Measurements from ENCODE around the gene ESRRA.

DNA sequence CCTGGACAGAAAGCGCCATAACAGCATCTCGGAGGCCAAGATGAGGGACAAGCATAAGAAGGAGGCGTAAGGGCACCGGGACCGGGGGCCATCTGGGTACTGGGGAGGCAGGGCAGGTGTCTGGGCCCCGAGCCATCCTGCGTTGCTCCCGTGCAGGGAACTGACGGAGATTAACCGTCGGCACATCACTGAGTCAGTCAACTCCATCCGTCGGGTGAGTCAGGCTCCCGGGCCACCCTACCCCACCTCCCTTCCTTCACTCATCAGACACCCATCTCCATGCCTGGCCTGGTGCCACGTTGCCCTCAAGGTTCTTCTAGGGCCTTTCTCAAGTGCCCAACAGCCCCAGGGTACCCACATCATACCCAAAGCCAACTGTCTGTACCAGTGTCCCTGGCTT lies 39.0 kb upstream of the ESRRA start:
- TF ChIP-seq, protein P1, sequence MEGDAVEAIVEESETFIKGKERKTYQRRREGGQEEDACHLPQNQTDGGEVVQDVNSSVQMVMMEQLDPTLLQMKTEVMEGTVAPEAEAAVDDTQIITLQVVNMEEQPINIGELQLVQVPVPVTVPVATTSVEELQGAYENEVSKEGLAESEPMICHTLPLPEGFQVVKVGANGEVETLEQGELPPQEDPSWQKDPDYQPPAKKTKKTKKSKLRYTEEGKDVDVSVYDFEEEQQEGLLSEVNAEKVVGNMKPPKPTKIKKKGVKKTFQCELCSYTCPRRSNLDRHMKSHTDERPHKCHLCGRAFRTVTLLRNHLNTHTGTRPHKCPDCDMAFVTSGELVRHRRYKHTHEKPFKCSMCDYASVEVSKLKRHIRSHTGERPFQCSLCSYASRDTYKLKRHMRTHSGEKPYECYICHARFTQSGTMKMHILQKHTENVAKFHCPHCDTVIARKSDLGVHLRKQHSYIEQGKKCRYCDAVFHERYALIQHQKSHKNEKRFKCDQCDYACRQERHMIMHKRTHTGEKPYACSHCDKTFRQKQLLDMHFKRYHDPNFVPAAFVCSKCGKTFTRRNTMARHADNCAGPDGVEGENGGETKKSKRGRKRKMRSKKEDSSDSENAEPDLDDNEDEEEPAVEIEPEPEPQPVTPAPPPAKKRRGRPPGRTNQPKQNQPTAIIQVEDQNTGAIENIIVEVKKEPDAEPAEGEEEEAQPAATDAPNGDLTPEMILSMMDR (optimal IDR thresholded peaks at IDR 0.05 in 1 of 3, IDR thresholded peaks at IDR 0.05 in 1 of 3, conservative IDR thresholded peaks at IDR 0.05 in 1 of 3; ENCODE audit: extremely low read depth in 1 of 3, insufficient read depth in 2 of 3, low read length in 3 of 3): no peak
- TF ChIP-seq EZH2 (IDR thresholded peaks at IDR 0.05; ENCODE audit: low read length): no peak
